Fibroblast of mammary gland (primary cell): Measurements from ENCODE around the gene MYL5.

ENCODE experiments used
- DNase-seq: peaks from one replicate; pipeline ENCODE4 v3.0.0-alpha.2; 2010; ENCODE audit warnings: low read depth
- H3K4me3 ChIP-seq: 2 replicates; pipeline ENCODE4 v1.5.1; 2011; ENCODE audit warnings: low read depth, mild to moderate bottlenecking, low read length, moderate library complexity; ENCODE audit not compliant: control insufficient read depth
- TF ChIP-seq, protein P1 (sequence below): conservative IDR thresholded peaks from 2 replicates; pipeline ENCODE4 v1.5.1; 2011; ENCODE audit warnings: low read depth, low read length, inconsistent platforms; ENCODE audit not compliant: control insufficient read depth, insufficient read depth

The MYL5 gene

DNA sequence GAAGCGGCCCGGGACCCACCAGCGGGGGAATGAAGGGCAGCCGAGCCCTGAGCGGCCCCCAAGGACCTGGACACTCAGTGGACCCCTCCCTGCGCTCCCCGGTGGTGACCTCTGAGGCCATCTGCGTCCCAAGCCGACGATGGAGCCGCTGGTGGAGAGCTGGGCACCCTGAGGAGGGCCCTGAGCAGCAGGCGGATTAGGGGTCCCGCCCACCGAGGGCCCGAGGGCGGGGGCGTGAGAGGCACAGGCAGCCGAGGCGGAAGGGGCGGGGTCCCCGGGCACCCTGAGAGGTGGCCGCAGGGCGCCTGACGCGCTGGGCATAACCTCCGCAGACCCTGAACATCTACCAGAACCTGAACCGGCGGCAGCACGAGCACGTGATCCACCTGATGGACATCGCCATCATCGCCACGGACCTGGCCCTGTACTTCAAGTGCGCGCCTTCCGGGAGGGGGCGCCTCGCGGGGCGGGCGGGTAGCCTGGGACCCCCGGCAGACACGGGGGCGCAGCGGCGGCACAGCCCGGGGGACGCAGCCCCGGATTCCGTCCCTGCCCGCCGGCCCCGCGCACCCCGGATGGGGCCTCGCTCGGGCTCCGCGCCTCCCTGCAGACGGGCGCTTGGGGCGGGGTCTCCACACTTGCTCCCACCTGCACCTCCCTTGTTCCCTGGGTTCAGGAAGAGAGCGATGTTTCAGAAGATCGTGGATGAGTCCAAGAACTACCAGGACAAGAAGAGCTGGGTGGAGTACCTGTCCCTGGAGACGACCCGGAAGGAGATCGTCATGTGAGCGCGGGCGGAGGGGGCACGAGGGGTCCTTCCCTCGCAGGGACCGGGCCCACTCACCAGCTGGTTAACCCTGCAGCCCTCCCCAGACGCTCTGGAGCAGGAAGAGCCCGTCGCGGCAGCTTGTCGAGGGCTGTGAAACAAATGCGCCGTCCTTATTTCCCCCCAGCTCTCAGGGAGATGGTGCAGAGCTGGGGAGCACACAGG lies 10.6 kb upstream of the MYL5 start:
- TF ChIP-seq, protein P1, sequence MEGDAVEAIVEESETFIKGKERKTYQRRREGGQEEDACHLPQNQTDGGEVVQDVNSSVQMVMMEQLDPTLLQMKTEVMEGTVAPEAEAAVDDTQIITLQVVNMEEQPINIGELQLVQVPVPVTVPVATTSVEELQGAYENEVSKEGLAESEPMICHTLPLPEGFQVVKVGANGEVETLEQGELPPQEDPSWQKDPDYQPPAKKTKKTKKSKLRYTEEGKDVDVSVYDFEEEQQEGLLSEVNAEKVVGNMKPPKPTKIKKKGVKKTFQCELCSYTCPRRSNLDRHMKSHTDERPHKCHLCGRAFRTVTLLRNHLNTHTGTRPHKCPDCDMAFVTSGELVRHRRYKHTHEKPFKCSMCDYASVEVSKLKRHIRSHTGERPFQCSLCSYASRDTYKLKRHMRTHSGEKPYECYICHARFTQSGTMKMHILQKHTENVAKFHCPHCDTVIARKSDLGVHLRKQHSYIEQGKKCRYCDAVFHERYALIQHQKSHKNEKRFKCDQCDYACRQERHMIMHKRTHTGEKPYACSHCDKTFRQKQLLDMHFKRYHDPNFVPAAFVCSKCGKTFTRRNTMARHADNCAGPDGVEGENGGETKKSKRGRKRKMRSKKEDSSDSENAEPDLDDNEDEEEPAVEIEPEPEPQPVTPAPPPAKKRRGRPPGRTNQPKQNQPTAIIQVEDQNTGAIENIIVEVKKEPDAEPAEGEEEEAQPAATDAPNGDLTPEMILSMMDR = no peak
- no peak overlapping the region for H3K4me3 ChIP-seq
- DNase-seq = no peak

DNA sequence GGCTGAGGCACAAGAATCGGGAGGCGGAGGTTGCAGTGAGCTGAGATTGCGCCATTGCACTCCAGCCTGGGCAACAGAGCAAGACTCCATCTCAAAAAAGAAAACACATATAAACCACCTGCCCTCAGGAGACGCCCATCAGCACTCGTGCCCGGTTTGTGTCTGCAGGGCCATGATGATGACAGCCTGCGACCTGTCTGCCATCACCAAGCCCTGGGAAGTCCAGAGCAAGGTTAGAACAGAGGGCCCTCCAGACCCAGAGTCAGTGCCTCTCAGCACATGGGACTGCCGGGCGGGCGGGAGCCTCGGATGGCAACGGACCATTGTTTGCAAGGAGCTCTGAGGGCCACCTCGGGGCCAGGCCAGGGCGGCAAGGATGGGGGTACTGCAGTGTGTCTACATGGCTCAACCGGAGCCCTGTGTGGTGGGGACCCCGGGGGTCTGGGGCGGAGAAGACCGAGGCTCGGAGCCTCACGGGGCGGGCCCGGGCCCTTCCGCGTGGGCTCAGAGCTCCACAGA lies 9.6 kb upstream of the MYL5 start:
- no peak overlapping the region for H3K4me3 ChIP-seq
- DNase-seq = no peak
- TF ChIP-seq, protein P1 = no peak

DNA sequence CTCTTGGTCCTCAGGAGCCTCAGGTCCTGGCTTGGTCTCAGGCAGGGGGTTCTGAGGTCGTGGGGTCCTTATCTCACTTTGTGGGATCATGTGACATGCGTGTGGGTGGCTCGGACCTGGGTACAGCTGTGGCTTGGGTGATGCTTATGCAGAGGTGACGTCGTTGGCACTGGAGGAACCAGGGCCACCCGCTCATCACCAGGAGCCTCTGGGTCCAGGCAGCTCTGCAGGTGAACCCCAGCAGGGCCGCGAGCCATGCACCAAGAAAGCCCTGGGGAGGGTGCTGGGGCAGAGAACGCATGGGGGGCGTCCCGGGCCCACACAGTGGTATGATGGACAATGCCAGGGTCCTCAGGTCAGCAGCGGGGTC lies 9.0 kb upstream of the MYL5 start:
- no peak overlapping the region for H3K4me3 ChIP-seq
- no peak for DNase-seq
- TF ChIP-seq, protein P1 = no peak

DNA sequence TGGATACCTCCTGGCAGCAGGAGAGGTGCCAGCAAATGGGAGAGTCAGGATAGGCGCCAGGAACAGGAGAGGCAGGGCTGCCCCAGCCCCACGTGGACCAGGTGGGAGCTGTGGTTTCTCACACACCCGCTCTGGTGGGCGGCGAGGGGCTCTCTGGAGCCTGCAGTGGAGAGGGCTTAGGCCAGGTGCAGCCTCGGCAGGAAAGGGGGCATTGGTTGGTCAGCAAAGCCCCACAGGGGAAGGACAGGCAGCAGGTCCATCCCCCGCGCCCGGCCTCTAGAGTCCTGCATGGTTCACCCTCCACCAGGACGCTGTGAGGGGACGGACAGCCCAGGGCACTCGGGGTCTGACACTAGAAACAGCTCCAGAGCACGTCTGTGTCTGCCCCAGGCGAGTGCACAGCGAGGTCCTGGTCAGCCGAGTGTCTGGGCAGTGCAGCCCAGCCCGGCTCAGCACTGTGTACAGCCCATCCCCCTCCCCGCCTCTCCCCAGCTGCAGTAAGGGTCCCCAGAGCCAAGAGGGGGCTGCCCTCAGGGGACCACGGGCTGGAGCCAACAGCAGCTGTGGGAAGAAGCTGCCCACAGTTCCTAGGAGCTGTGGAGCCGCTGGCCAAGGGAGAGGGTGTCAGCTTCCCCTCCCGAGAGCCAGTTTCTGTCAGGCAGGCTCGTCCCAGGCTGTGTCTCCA lies 8.4 kb upstream of the MYL5 start:
- TF ChIP-seq, protein P1 = no peak
- H3K4me3 ChIP-seq = no peak overlapping the region
- no peak for DNase-seq

DNA sequence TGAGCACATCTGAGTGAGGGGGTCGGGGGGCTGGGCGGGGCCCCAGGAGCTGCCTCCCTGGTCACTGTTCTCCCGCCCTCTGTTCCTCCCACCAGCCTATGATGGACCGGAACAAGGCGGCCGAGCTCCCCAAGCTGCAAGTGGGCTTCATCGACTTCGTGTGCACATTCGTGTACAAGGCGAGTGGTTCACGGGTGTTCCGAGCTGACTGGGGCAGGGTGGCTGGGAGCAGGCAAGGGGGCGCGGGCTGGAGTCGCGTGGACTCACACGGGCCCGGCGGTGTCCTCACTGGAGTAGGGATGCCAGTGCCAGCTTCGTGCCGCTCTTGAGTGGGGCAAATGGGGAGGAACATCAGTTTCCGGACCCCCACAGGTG lies 7.9 kb upstream of the MYL5 start:
- TF ChIP-seq, protein P1 = no peak
- no peak for DNase-seq
- H3K4me3 ChIP-seq = no peak overlapping the region

DNA sequence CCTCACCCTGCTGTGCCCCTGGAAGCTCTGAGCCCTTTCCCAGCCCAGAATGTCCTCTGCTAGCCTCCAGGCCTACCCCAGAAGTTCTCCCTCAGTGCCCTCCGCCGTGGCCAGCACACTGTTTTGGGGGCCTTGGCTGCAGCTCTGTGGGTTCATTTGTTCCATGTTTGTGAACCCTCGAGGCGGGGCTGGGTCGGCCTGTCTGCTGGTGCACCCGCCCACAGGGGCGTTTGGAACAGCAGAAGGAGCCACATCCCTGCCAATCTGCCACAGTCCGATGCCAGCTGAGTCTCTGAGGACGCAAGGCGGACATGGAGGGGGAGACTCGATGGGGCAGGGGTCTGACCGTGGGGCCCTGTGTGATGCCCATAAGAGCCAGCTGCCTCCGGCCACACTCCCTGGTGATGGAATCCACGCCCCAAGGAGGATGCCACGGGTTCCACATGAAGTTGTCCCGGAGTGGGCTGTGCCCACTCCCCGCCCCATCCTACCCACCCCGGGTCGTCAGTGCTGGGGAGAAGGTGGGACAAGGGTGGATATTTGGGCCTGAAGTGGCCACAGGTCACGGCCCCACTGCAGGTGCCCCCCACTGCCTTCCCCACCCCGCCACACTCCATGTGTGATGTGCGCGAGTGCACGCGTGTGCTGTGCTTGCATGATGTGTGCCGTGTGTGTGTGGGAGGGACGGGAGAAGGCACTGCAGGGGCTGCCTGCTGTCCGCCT lies 7.4 kb upstream of the MYL5 start:
- no peak for DNase-seq
- no peak overlapping the region for H3K4me3 ChIP-seq
- TF ChIP-seq, protein P1 = no peak
